ENCODE results near the gene DTNBP1. TPM values are rescaled to one million over a fixed set of nuclear protein-coding genes. Genes with fewer than 3 reads are reported as not detected.

DTNBP1 gene
- total and polyA plus RNA-seq, 2 of the 13 experiments (the other 11 are each of a cell fraction or from before 2014, with no cell fraction given): 6.6 to 19.1 TPM

GRCh38 chr6:15504581-15505350, 158.1 kb downstream of the DTNBP1 start (continued):
- no peak for TF ChIP-seq ZC3H13 (CRISPR knock-in tag; IDR thresholded peaks at IDR 0.05)
- no peak for TF ChIP-seq ZFP41 (CRISPR knock-in tag; IDR thresholded peaks at IDR 0.05; ENCODE audit: borderline replicate concordance)
- 0 out of 2 replicates have a peak, but pooled peaks have one; percentile 5 for TF ChIP-seq RFXANK (CRISPR knock-in tag; IDR thresholded peaks at IDR 0.05)

DNA sequence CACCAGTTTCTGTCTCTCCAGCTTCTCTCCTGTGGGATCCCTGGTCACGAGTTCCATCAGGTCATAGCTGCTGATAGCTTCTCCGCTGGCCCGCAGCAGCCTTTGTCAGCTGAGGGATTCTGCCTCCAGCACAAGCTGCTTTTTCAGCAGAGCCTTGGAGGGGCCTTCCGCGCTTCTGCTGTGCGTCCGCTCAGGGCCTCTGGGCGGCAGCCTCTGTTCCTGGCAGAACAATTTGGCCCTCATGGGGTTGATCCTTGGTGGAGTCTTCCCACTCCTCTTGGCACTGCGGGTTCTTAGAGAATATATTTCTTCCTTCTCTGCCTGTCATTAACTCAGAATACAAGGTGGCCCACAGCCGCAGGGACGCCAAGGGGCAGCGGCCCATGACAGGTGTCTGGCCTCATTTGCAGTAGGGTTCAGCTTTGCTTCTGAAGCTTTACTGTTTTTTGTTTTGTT, 158.8 kb downstream of the DTNBP1 start:
- 94% methylated on average over 12 of the region's 12 CpGs for WGBS (ENCODE audit: low lambda C conversion rate)
- POLR2A ChIA-PET: no interaction called here
- peak; percentile 74; the same call in 1 of the 2 replicates for TF ChIP-seq ZNF768 (CRISPR knock-in tag; IDR thresholded peaks at IDR 0.05)
- TF ChIP-seq ZNF121 (CRISPR knock-in tag; IDR thresholded peaks at IDR 0.05): no peak
- TF ChIP-seq NFKBIZ (CRISPR knock-in tag; IDR thresholded peaks at IDR 0.05): no peak
- no peak for TF ChIP-seq BATF2 (CRISPR knock-in tag; IDR thresholded peaks at IDR 0.05)
- TF ChIP-seq NONO (IDR thresholded peaks at IDR 0.05): no peak
- TF ChIP-seq NONO (CRISPR knock-in tag; conservative IDR thresholded peaks at IDR 0.05): no peak
- TF ChIP-seq SMC3 (IDR thresholded peaks at IDR 0.05; ENCODE audit: low read length): no peak
- TF ChIP-seq FUBP1 (CRISPR knock-in tag; IDR thresholded peaks at IDR 0.05; ENCODE audit: borderline replicate concordance): no peak
- TF ChIP-seq GZF1 (CRISPR knock-in tag; IDR thresholded peaks at IDR 0.05): no peak
- no peak for TF ChIP-seq ZNF615 (CRISPR knock-in tag; IDR thresholded peaks at IDR 0.05; ENCODE audit: borderline replicate concordance)
- Histone ChIP-seq H3K79me2 (ENCODE audit: insufficient read depth, low read length) (no peaks in the 10 kb centered on the region), H3K9me3 (ENCODE audit: low read length) (no peaks in the 10 kb centered on the region), H2AFZ (ENCODE audit: low read length) (no peak overlapping the region), H3K36me3 (replicated peaks in 1 of 2; ENCODE audit: control insufficient read depth in 1 of 2, insufficient read depth in 2 of 2, low read length in 2 of 2) (peaks cover 18 to 36% of the 10 kb centered on the region in 2 experiments), H3K27me3 (ENCODE audit: control insufficient read depth in 1 of 2, insufficient read depth in 2 of 2, low read length in 2 of 2) (no peaks in the 10 kb centered on the region), H3K9ac (ENCODE audit: insufficient read depth, low read depth, low read length) (peak overlapping the region; percentile 27; the same call in 1 of the 2 replicates), H3K4me3 (replicated peaks in 1 of 3; ENCODE audit: insufficient read depth in 1 of 3, low read depth in 2 of 3, low read length in 3 of 3) (peak overlapping the region in 1 of 3 experiments; percentile 60; a peak in 2 of 6 replicates), H3K27ac (ENCODE audit: extremely low read length, insufficient read depth, low read length) (peak overlapping the region; percentile 49), H3K4me1 (ENCODE audit: insufficient read depth, low read length) (peaks cover 30% of the 10 kb centered on the region), H4K20me1 (ENCODE audit: insufficient read depth, low read length) (peaks cover 9% of the 10 kb centered on the region; the same call in 1 of the 2 replicates), H3K4me2 (ENCODE audit: low read depth, low read length) (peak overlapping the region; percentile 76)
- in situ Hi-C loops (cut with HindIII; ENCODE audit: extremely low pct_ligation_motif_present, low pct_unique_long_range_greater_than_20kb) (no loop called here), intact Hi-C loops (cut with micrococcal nuclease; ENCODE audit: unreplicated experiment) (loop anchor here (2.0 kb wide), 1 partner anchor 117 kb away; no protein-coding TSS in a partner anchor)
- DNase-seq (ENCODE audit: low spot score) (no peak), FAIRE-seq (no peak), ATAC-seq (no peak)
- CTCF ChIA-PET (ENCODE audit: low intra/inter-chr PET ratio, low total read pairs): no interaction called here
- BruUV-seq (replicated peaks): no TSS peak

Measured in HepG2 (cell line).